GM12872 (cell line): ENCODE measurements around the gene DCDC1.

Experiments
- CTCF ChIP-seq: IDR thresholded peaks from 3 replicates; pipeline ENCODE4 v1.5.1; 2011; ENCODE audit warnings: low read depth, mild to moderate bottlenecking, low read length, moderate library complexity; ENCODE audit not compliant: insufficient read depth

Gene DCDC1

GRCh38 chr11:31243706-31244105, 125.8 kb downstream of the DCDC1 start:
- no peak for TF ChIP-seq CTCF

- peak; percentile 60 for TF ChIP-seq CTCF
These were observed 129.1 kb downstream of the DCDC1 start for GRCh38 chr11:31240340-31240904.

- TF ChIP-seq CTCF = no peak
These were observed 131.4 kb downstream of the DCDC1 start for GRCh38 chr11:31237819-31238760.

- TF ChIP-seq CTCF = 0 out of 3 replicates have a peak, but pooled peaks have one; percentile 12
These were observed 133.4 kb downstream of the DCDC1 start for GRCh38 chr11:31236143-31236542.

- TF ChIP-seq CTCF = peak; percentile 36
These were observed 136.1 kb downstream of the DCDC1 start for GRCh38 chr11:31233425-31233824.

GRCh38 chr11:31231601-31232000, 137.9 kb downstream of the DCDC1 start:
- no peak for TF ChIP-seq CTCF

GRCh38 chr11:31218847-31219246, 150.7 kb downstream of the DCDC1 start:
- TF ChIP-seq CTCF = no peak
